Astrocyte of the cerebellum (primary cell): Measurements from ENCODE around the gene TMC4.
"Not testable (repeated sequence)": the region's sequence is repeated elsewhere in the genome, so short reads cannot be mapped to it uniquely, and the experiment has no call there.

Source experiments
- DNase-seq: peaks from one replicate; pipeline ENCODE4 v3.0.0-alpha.2; 2011; ENCODE audit warnings: low read depth
- H3K4me3 ChIP-seq: 2 replicates; pipeline ENCODE4 v1.5.1; 2011; ENCODE audit warnings: mild to moderate bottlenecking, low read depth, low read length, moderate library complexity
- in situ Hi-C: cut with HindIII; loops from 2 replicates; pipeline ENCODE4 v1.10.0; 2017; ENCODE audit warnings: low sequenced_read_pairs
- TF ChIP-seq, protein P1 (sequence below): IDR thresholded peaks from 2 replicates; pipeline ENCODE4 v1.5.1; 2012; ENCODE audit warnings: low read length, low read depth, moderate library complexity, mild to moderate bottlenecking; ENCODE audit errors: missing control alignments

The TMC4 gene

DNA sequence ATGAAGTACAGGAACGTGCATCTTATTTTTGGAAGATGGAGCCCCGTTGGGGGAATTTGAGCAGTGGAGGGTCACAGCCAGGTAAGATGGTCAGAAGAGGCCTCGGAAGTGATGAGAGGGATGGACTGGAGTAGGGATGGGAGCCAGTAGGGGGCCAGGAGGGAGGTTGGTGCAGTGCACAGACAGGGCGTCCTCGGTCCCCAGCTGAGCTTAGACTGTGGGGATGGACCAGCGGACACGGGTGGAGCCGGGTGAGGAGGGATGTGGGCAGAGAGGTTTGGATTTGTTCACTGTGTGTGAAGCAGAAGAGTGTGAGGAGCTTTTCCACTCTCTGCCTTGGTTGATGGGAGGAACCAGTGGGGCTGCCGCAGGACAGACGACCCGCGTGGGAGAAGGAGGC, 38.3 kb upstream of the TMC4 start:
- H3K4me3 ChIP-seq = no peak overlapping the region
- DNase-seq = no peak
- in situ Hi-C loops = no loop called here
- TF ChIP-seq, protein P1, sequence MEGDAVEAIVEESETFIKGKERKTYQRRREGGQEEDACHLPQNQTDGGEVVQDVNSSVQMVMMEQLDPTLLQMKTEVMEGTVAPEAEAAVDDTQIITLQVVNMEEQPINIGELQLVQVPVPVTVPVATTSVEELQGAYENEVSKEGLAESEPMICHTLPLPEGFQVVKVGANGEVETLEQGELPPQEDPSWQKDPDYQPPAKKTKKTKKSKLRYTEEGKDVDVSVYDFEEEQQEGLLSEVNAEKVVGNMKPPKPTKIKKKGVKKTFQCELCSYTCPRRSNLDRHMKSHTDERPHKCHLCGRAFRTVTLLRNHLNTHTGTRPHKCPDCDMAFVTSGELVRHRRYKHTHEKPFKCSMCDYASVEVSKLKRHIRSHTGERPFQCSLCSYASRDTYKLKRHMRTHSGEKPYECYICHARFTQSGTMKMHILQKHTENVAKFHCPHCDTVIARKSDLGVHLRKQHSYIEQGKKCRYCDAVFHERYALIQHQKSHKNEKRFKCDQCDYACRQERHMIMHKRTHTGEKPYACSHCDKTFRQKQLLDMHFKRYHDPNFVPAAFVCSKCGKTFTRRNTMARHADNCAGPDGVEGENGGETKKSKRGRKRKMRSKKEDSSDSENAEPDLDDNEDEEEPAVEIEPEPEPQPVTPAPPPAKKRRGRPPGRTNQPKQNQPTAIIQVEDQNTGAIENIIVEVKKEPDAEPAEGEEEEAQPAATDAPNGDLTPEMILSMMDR = no peak

DNA sequence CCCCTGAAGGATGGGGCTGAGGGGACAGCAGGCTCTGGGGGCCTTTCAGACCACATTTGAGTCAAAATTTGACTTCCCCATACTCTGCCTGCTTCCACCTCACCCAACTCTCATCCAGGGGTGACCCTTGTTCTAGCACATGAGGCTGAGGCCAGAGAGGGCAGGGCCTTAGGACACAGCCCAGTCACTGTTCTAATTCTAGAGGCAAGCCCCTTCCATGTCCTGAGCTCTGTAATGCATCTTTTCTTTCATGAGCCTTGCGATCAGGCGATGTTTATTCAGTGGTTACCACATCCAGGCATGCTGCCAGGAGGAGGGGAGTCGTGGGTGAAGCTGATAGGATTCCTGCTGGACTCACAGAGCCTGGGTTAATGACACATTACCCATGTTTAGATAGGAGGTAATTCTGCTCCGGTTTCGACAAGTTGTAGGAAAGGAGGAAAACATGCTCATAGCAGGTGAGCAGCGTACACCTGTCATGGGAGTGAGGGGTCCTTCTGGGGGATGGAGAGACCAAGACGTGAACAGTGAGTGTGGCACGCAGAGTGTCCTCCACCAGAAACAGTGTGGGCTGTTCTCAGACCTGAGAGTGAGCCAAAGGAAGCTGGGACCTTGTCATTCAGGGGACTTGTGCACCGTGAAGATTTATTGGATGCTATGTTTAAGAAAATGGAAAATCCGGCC, 37.0 kb upstream of the TMC4 start:
- H3K4me3 ChIP-seq = no peak overlapping the region
- peak; percentile 98 for DNase-seq
- TF ChIP-seq, protein P1 = no peak
- in situ Hi-C loops = no loop called here

GRCh38 chr19:54209058-54209810, 36.3 kb upstream of the TMC4 start:
- DNase-seq = no peak
- in situ Hi-C loops = no loop called here
- H3K4me3 ChIP-seq = no peak overlapping the region
- TF ChIP-seq, protein P1 = no peak

DNA sequence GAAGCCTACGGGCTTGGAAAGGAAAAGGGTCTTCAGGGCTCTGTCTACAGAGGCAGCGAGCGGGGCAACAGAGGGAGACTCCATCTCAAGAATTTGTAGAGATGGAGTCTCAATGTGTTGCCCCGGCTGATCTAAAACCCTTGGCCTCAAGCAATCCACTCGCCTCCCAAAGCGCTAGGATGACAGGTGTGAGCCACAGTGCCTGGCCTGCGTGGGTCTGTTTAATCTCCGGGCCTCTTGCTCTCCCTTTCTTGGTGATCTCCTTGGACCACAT, 35.8 kb upstream of the TMC4 start:
- no peak for DNase-seq
- in situ Hi-C loops = no loop called here
- TF ChIP-seq, protein P1 = no peak
- no peak overlapping the region for H3K4me3 ChIP-seq

- no peak overlapping the region for H3K4me3 ChIP-seq
- DNase-seq = peak; percentile 53
- TF ChIP-seq, protein P1 = no peak
- in situ Hi-C loops = no loop called here
Observed at GRCh38 chr19:54207983-54208783, 35.2 kb upstream of the TMC4 start.

DNA sequence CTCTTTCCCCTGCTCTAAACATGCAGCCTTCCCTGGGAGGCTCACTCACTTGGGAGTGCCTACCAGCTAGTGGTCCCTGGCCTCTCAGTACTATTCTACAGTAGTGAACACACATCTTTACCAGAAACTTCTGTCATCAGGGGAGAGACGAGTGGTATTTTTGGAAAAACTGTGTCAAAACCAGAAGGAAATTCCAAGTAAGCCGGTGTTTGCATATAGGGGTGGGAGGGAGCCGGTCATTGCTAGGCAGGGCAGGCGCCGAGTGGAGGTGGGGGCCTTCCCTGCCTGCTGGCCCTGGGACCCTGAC, 34.7 kb upstream of the TMC4 start:
- in situ Hi-C loops = no loop called here
- H3K4me3 ChIP-seq = no peak overlapping the region
- TF ChIP-seq, protein P1 = no peak

GRCh38 chr19:54207193-54207592, 34.2 kb upstream of the TMC4 start:
- H3K4me3 ChIP-seq = not testable (repeated sequence)

More for the DNA sequence above, 34.7 kb upstream of the TMC4 start:
- DNase-seq = no peak

More at GRCh38 chr19:54207193-54207592, 34.2 kb upstream of the TMC4 start:
- DNase-seq, in situ Hi-C loops: not testable (repeated sequence)
